ENCODE results near the gene WDR18. TPM values are rescaled to one million over a fixed set of nuclear protein-coding genes. Genes with fewer than 3 reads are reported as not detected.

The WDR18 gene
- polyA plus RNA-seq, 1 of the 3 experiments (the other 2 are of a cell fraction) = 47.9 TPM

- Histone ChIP-seq H3K27ac (ENCODE audit: low read depth in 2 of 2, low read length in 1 of 2) (no peak overlapping the region), H3F3A (replicated peaks; ENCODE audit: insufficient read depth) (no peaks in the 10 kb centered on the region), H2AFZ (ENCODE audit: low read depth) (no peak overlapping the region), H3K4me2 (no peak overlapping the region), H3K4me3 (ENCODE audit: low read depth in 2 of 2, low read length in 1 of 2) (no peak overlapping the region), H3K9ac (no peak overlapping the region), H3K4me1 (ENCODE audit: control insufficient read depth in 1 of 2, insufficient read depth in 2 of 2, low read depth in 1 of 2, low read length in 1 of 2) (peaks cover 0 to 24% of the 10 kb centered on the region in 2 experiments; a peak in 1 of 4 replicates), H3K36me3 (replicated peaks in 1 of 2; ENCODE audit: control insufficient read depth in 1 of 2, insufficient read depth in 2 of 2, low read length in 1 of 2) (peaks cover 0 to 4% of the 10 kb centered on the region in 2 experiments), H3K27me3 (ENCODE audit: insufficient read depth) (no peaks in the 10 kb centered on the region), H3K9me2 (no peaks in the 10 kb centered on the region), H4K20me1 (ENCODE audit: insufficient read depth) (peaks cover 34% of the 10 kb centered on the region), H3K9me3 (no peaks in the 10 kb centered on the region), H3K79me2 (ENCODE audit: insufficient read depth) (peaks cover 13% of the 10 kb centered on the region; the same call in 1 of the 2 replicates)
- no peak for DNase-seq
- WGBS (ENCODE audit: low lambda C conversion rate) = 95% methylated on average over 16 of the region's 47 CpGs
- TF ChIP-seq PBX3 (IDR thresholded peaks at IDR 0.05) (no peak), REST (IDR thresholded peaks at IDR 0.05; ENCODE audit: low read depth, low read length) (no peak), MEF2A (IDR thresholded peaks at IDR 0.05; ENCODE audit: borderline replicate concordance, low read depth) (no peak), USF2 (IDR thresholded peaks at IDR 0.05; ENCODE audit: borderline replicate concordance, low read depth, low read length) (no peak), RXRA (IDR thresholded peaks at IDR 0.05; ENCODE audit: borderline replicate concordance, low read depth) (no peak), FOXJ3 (CRISPR knock-in tag; IDR thresholded peaks at IDR 0.05) (no peak), NFIC (IDR thresholded peaks at IDR 0.05; ENCODE audit: borderline replicate concordance) (no peak), GABPA (IDR thresholded peaks at IDR 0.05; ENCODE audit: low read depth) (no peak), RCOR1 (IDR thresholded peaks at IDR 0.05; ENCODE audit: low read length) (no peak), FOSL2 (IDR thresholded peaks at IDR 0.05; ENCODE audit: borderline replicate concordance, low read depth) (no peak), IRF3 (IDR thresholded peaks at IDR 0.05; ENCODE audit: low read depth, low read length) (no peak), GATA2 (CRISPR knock-in tag; IDR thresholded peaks at IDR 0.05) (no peak), FOXM1 (IDR thresholded peaks at IDR 0.05; ENCODE audit: low read depth) (no peak)
- CTCF ChIA-PET = interaction anchor here (1.4 kb wide), 1 partner anchor 25 kb away, joined by 6 read pairs; no protein-coding TSS in a partner anchor
- POLR2A ChIA-PET = no interaction called here
Observed at GRCh38 chr19:947707-948539, 36.2 kb upstream of the WDR18 start.

All from SK-N-SH (cell line).